NCI-H2029 treated with DMSO at 0.1 percent for 48 hours (cell line): ENCODE data around the gene ASCL5.

Experiments
- DNase-seq: peaks from one replicate; lab custom pipeline; 2025; lab: John Stamatoyannopoulos, UW

ASCL5 gene

GRCh38 chr1:201085902-201086735, 40.9 kb downstream of the ASCL5 start:
- no peak for DNase-seq

DNA sequence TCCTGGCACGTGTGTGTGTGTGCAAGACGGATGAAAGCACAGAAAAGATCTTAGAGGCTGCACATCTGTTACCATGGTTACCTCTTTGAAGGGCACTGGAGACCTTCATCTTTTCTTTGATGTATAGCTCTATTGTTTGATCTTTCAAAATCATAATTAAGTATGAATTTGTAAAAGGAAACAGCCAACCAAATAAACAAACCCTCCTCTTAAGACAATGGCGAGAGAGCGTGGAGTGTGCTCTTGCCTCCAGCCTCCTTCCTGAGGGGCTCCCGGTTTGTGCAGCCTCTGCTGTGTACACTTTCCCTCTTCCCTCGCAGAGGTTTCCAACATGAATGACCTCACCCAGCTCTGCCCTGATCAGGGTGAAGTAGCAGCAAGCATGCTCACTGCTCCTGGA, 42.7 kb downstream of the ASCL5 start:
- DNase-seq, result no peak

- no peak for DNase-seq
Observed at GRCh38 chr1:201083741-201084140, 43.2 kb downstream of the ASCL5 start.

- no peak for DNase-seq
Observed at GRCh38 chr1:201080135-201080534, 46.8 kb downstream of the ASCL5 start.

- no peak for DNase-seq
Observed at GRCh38 chr1:201077736-201078135, 49.2 kb downstream of the ASCL5 start.

DNA sequence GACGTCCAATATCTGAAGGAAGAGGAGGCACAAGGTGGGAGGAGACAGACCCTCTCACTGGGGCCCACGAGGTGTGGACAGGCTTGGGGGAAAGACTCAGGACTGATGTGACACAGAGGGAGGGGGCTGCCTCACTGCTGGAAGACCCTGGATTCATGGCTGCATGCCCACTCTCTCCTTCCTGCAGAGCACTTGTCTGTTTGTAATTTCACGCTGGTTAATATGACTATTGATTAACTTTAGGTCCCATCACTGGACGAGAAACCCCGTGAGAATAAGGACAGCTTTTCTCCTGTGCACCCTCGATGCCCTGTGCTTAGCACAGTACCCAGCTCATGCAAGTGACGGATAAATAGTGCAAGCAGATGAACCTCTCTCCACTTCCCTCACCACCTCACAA, 49.9 kb downstream of the ASCL5 start:
- DNase-seq, result no peak

GRCh38 chr1:201076092-201076491, 50.9 kb downstream of the ASCL5 start:
- no peak for DNase-seq

DNA sequence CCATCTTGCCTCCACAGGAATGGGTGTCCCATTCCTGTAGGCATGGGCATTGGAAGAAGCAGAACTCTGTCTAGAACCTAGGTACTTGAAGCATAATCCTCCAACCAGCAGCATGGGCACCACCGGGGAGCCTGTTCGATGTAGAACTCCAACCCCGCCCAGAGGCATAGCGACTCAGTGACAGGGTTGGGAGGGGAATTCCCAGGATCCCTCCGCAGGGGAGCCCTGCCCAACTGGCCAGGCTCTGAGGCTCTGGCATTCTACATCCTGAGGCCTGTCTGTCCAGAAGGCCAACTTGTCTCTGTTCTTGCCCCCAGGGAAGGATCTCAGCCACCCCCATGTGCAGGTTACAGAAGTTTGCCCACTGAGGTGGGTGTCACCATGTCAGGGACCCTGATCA, 53.0 kb downstream of the ASCL5 start:
- no peak for DNase-seq

DNA sequence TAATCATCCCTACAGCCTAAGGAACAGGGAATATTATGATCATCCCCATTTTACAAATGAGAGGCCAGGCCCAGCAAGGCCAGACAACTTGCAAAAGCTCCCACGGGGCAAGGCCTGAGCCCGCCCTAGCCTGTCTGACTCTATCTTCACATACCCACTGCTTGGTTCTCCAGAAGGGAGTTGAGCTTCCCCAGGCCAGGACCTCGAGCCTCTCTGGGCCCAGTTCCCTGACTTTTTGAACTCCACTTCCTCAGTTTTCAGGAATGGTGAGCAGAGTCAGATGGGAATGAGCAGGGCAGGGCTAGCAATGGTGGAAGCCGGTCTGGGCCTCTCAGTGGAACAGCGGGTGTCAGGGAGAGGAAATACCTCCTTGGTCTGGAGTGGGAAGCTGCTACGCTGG, 54.1 kb downstream of the ASCL5 start:
- DNase-seq, result no peak

GRCh38 chr1:201072149-201072548, 54.8 kb downstream of the ASCL5 start:
- DNase-seq, result no peak

DNA sequence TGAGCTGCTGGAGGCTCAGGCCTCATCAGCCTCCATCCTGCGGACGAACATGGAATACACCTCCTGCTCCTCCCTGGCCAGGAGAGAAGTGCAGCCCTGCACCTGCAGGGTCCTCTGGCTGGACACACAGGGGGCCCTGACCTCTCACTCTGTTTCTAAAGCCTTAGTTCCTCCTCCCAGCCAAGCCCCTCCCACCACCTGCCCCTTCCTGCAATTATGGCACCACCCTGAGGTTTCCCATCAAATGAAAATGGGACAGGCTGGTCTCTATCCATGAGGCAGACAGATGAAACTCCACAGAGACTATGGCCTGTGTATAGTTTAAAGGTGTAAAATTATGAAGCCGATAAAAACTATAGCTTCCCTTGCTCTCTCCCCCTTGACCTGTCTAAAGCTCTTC, 57.3 kb downstream of the ASCL5 start:
- no peak for DNase-seq

DNA sequence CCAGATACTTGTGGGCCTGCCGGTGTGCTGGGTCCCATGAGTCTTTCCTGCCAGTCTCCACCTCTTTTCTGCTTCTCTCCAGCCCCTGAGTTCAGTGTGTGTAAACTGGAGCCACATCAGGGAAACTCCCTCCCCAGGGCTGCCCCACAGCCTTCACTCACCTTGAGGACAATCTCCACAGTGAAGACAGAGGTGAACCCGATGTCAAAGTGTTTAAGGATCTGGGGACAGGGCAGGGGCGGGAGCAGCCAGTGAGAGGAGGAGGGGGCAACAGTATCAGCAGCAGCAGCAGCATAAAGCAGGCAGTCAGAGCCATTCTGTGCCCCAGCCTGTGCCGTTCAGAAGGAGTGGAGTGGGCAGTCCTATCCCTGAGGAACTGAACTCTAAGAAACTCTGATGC, 58.0 kb downstream of the ASCL5 start:
- DNase-seq, result no peak

DNA sequence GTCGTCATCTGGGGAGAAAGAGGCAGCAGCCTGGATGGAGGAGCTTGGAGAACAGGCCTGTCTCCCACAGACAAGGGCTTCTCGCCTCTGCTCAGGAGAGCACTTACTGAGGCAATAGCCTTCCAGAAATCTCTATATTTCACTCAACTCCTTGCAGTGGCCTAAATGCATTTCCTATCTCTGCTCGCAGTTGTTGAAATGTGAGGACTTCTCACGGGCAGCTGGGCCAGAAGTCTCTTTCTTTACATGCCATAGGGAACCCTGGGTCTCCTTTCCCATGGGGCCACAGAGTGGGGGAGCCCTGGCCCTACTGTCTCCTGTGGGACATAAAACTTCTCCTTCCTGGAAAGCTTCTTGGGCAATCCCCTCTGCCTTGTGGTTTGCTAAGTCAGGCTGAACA, 60.0 kb downstream of the ASCL5 start:
- DNase-seq, result no peak

DNA sequence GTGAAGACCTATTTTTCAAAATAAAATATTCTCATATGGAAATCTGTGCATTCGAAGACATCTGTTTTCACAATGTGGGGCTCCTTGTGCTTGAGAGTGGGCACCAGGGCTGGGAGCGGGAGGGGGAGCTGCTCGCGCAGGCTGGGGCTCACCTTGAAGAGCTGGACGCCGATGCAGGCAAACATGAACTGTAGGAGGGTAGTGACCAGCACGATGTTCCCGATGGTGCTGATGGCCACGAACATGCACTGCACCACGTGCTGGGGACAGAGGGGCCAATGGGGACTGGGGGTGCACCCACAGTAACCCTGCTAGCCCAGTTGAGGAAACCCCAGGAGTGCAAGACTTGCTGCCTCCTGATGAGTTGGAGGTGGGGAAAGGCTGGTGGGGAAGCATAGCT, 61.3 kb downstream of the ASCL5 start:
- no peak for DNase-seq

DNA sequence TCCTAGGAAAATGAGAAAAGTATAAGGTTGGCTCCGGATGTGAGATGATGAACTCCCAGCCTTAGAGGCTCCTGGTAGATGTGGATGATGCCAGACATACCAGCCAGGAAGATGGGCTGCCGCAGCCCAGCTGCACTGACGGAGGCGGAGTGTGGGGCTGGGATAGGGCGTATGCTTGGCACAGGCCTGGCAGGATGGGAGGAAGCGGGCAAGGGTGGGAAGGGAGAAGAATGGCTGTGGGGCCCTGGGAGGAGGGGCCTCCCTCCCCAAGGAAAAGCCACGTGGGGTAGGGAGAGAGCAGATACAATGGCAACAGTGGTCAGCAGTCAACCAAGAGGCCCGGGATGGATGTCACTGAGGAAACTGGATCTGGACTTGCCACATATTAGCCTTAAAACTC, 62.2 kb downstream of the ASCL5 start:
- no peak for DNase-seq
